CD14-positive monocyte (primary cell): ENCODE measurements around the gene CD180. TPM values are rescaled to one million over a fixed set of nuclear protein-coding genes. Genes with fewer than 3 reads are reported as not detected.

Experiments
- DNase-seq, 3 donors: peaks; one replicate each; pipeline ENCODE4 v3.0.0-alpha.2; 2011 to 2022
- H2AFZ ChIP-seq: 2 replicates; pipeline ENCODE4 v1.6.0; 2012; ENCODE audit warnings: mild to moderate bottlenecking, low read depth, low read length, inconsistent platforms; ENCODE audit not compliant: insufficient read depth, poor library complexity, severe bottlenecking
- H3K27ac ChIP-seq, 2 donors: 1 replicate in 1 of 2; 2 replicates in 1 of 2; pipeline ENCODE4 v1.5.1; 2012 to 2013; ENCODE audit warnings: low read length in 2 of 2, control low read depth in 1 of 2, inconsistent platforms in 1 of 2, low read depth in 1 of 2, mild to moderate bottlenecking in 1 of 2
- H3K27me3 ChIP-seq, 2 donors: one replicate each; pipeline versions ENCODE4 v1.6.0 to v1.6.1; 2011 to 2013; ENCODE audit warnings: low read length in 2 of 2; ENCODE audit not compliant: control insufficient read depth in 2 of 2, insufficient read depth in 2 of 2
- H3K36me3 ChIP-seq, 2 donors: replicated peaks in 1 of 2; 1 replicate in 1 of 2; 2 replicates in 1 of 2; pipeline versions ENCODE4 v1.5.1 to v1.6.1; 2012 to 2013; ENCODE audit warnings: low read length in 2 of 2, control low read depth in 1 of 2, inconsistent platforms in 1 of 2, mild to moderate bottlenecking in 1 of 2; ENCODE audit not compliant: insufficient read depth in 2 of 2, control insufficient read depth in 1 of 2
- H3K4me1 ChIP-seq, 2 donors: 1 replicate in 1 of 2; 2 replicates in 1 of 2; pipeline versions ENCODE4 v1.5.1 to v1.6.1; 2012 to 2013; ENCODE audit warnings: low read length in 2 of 2, control low read depth in 1 of 2, inconsistent platforms in 1 of 2, mild to moderate bottlenecking in 1 of 2, moderate library complexity in 1 of 2; ENCODE audit not compliant: insufficient read depth in 2 of 2, control insufficient read depth in 1 of 2
- H3K4me2 ChIP-seq: replicated peaks from 2 replicates; pipeline ENCODE3; 2012; ENCODE audit warnings: low read length, moderate library complexity, mild to moderate bottlenecking; ENCODE audit not compliant: poor library complexity, severe bottlenecking; ENCODE audit errors: extremely low read depth
- H3K4me3 ChIP-seq, 3 experiments: fragments of 200-600 bp in 1 of 3; sonication (generic) in 1 of 3; replicated peaks in 1 of 3; 1 replicate in 2 of 3; 2 replicates in 1 of 3; pipeline ENCODE4 v1.5.1; 2011 to 2013; ENCODE audit warnings: low read length in 3 of 3, mild to moderate bottlenecking in 3 of 3, control low read depth in 2 of 3, low read depth in 2 of 3, inconsistent platforms in 1 of 3, moderate library complexity in 1 of 3
- H3K79me2 ChIP-seq: 2 replicates; pipeline ENCODE4 v1.6.0; 2012; ENCODE audit warnings: mild to moderate bottlenecking, control low read depth, inconsistent platforms, low read length, moderate library complexity; ENCODE audit not compliant: insufficient read depth
- H3K9ac ChIP-seq: 2 replicates; pipeline ENCODE4 v1.6.0; 2017; ENCODE audit warnings: low read length, mild to moderate bottlenecking; ENCODE audit not compliant: insufficient read depth, poor library complexity, severe bottlenecking
- H3K9me3 ChIP-seq, 2 donors: replicated peaks in 1 of 2; 1 replicate in 1 of 2; 2 replicates in 1 of 2; pipeline versions ENCODE4 v1.5.1 to v1.6.1; 2012 to 2013; ENCODE audit warnings: low read length in 2 of 2, control low read depth in 1 of 2; ENCODE audit not compliant: control insufficient read depth in 1 of 2, insufficient read depth in 1 of 2
- H4K20me1 ChIP-seq: 2 replicates; pipeline ENCODE4 v1.6.0; 2012; ENCODE audit warnings: mild to moderate bottlenecking, low read length, control low read depth, moderate library complexity; ENCODE audit not compliant: insufficient read depth
- H3K27ac Mint-ChIP-seq, 7 donors: one replicate each; pipeline ENCODE4 v1.8.0; 2020; ENCODE audit warnings: mild to moderate bottlenecking in 7 of 7, mixed read lengths in 7 of 7, moderate library complexity in 6 of 7, inconsistent platforms in 2 of 7
- H3K27me3 Mint-ChIP-seq, 3 donors: one replicate each; pipeline ENCODE4 v1.8.0; 2021 to 2022; ENCODE audit warnings: low read depth in 3 of 3, mild to moderate bottlenecking in 3 of 3, mixed read lengths in 3 of 3, moderate library complexity in 3 of 3, inconsistent platforms in 1 of 3
- H3K36me3 Mint-ChIP-seq, 2 donors: one replicate each; pipeline ENCODE4 v1.8.0; 2020; ENCODE audit warnings: mixed read lengths in 2 of 2, inconsistent platforms in 1 of 2, mild to moderate bottlenecking in 1 of 2
- H3K4me1 Mint-ChIP-seq: one replicate; pipeline ENCODE4 v1.8.0; 2020; ENCODE audit warnings: mild to moderate bottlenecking, mixed read lengths
- H3K4me3 Mint-ChIP-seq, 2 donors: one replicate each; pipeline ENCODE4 v1.8.0; 2020; ENCODE audit warnings: mild to moderate bottlenecking in 2 of 2, mixed read lengths in 2 of 2, moderate library complexity in 1 of 2
- H3K9me3 Mint-ChIP-seq, 7 donors: one replicate each; pipeline ENCODE4 v1.8.0; 2020 to 2022; ENCODE audit warnings: mixed read lengths in 7 of 7, mild to moderate bottlenecking in 6 of 7, moderate library complexity in 6 of 7, inconsistent platforms in 2 of 7
- WGBS: methylation state at CpG from one replicate; pipeline ENCODE4 v1.1.5; 2013; ENCODE audit warnings: missing lambda C conversion rate; ENCODE audit not compliant: insufficient coverage; 5-methylcytosine and 5-hydroxymethylcytosine counted together
- intact Hi-C, 2 donors: fragments of 100-400 bp; cut with micrococcal nuclease; formaldehyde crosslinking; loops; one replicate each; pipeline versions ENCODE4 v1.15.0 to v1.15.1; 2023
- polyA plus RNA-seq, 3 donors: library from polyadenylated mRNA; depleted of rRNA in 1 of 3; unstranded in 2 of 3; stranded (reverse) in 1 of 3; fragments of 300-500 nt in 2 of 3; fragments of >200 nt in 1 of 3; fragmentation: Illumina TruSeq in 2 of 3; gene quantifications; 1 replicate in 2 of 3; 2 replicates in 1 of 3; pipeline ENCODE4 v1.2.3, GENCODE V29; 2012 to 2021
- TF ChIP-seq, protein P1 (sequence below): fragments of 200-600 bp; IDR thresholded peaks from one replicate; pipeline ENCODE4 v1.8.0; 2022; ENCODE audit warnings: antibody characterized with exemption, mild to moderate bottlenecking

CD180 gene
- polyA plus RNA-seq, 3 donors = 6.1 to 22.0 (median 11.7) TPM

DNA sequence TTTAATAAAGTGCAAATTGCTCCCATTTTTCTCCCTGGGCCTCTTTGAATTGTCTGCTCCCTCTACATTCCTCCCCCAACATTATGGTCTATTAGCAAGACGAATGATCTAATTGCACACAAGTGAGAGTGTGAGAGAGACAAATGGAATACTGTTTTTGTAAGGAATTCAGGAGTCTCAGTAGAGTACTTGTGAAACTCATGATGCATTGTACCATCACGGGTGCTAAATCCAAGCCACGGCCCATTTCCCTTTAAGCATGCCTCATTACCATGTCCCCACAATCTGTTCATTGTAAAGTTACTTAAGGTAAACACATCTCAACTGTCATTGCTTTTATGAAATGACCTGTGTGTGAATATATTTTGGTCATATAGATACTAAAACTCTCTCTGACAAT is 62.8 kb downstream of the CD180 start:
- H3K9me3 ChIP-seq = no peaks in the 10 kb centered on the region
- no peak overlapping the region for H3K4me3 Mint-ChIP-seq
- no peak for DNase-seq
- intact Hi-C loops = no loop called here
- no peak overlapping the region for H3K4me2 ChIP-seq
- peaks cover 2% of the 10 kb centered on the region for H3K4me1 Mint-ChIP-seq
- no peak overlapping the region for H3K27ac Mint-ChIP-seq
- H3K36me3 ChIP-seq = no peaks in the 10 kb centered on the region
- H4K20me1 ChIP-seq = no peaks in the 10 kb centered on the region
- no peaks in the 10 kb centered on the region for H3K27me3 ChIP-seq
- H3K36me3 Mint-ChIP-seq = no peaks in the 10 kb centered on the region
- H3K4me1 ChIP-seq = no peaks in the 10 kb centered on the region
- H2AFZ ChIP-seq = no peak overlapping the region
- H3K79me2 ChIP-seq = no peaks in the 10 kb centered on the region
- no peak overlapping the region for H3K4me3 ChIP-seq
- H3K9ac ChIP-seq = no peak overlapping the region
- H3K27me3 Mint-ChIP-seq = no peaks in the 10 kb centered on the region
- WGBS = no CpG with 5 or more reads among the region's 3 CpGs
- TF ChIP-seq, protein P1, sequence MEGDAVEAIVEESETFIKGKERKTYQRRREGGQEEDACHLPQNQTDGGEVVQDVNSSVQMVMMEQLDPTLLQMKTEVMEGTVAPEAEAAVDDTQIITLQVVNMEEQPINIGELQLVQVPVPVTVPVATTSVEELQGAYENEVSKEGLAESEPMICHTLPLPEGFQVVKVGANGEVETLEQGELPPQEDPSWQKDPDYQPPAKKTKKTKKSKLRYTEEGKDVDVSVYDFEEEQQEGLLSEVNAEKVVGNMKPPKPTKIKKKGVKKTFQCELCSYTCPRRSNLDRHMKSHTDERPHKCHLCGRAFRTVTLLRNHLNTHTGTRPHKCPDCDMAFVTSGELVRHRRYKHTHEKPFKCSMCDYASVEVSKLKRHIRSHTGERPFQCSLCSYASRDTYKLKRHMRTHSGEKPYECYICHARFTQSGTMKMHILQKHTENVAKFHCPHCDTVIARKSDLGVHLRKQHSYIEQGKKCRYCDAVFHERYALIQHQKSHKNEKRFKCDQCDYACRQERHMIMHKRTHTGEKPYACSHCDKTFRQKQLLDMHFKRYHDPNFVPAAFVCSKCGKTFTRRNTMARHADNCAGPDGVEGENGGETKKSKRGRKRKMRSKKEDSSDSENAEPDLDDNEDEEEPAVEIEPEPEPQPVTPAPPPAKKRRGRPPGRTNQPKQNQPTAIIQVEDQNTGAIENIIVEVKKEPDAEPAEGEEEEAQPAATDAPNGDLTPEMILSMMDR = no peak
- no peaks in the 10 kb centered on the region for H3K9me3 Mint-ChIP-seq
- H3K27ac ChIP-seq = no peak overlapping the region

DNA sequence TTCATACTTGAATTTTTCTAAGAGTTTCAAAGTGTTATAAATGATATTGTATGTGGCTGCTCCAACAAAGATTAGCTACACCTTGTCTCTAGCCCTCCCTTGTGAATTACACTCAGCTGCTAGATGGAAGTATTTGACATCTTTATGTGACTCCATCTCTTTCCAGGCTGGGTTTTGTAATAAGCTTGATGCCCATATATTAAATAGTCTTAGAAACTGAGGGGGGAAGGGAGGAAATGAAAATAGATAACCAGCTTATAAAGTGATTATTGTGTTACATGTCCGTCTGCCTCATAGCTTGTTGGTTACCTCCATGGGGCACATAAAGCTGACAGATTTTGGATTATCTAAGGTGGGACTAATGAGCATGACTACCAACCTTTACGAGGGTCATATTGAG is 63.4 kb downstream of the CD180 start:
- H3K4me3 ChIP-seq = no peak overlapping the region

More for the DNA sequence above, 63.4 kb downstream of the CD180 start:
- no peaks in the 10 kb centered on the region for H3K27me3 ChIP-seq
- H4K20me1 ChIP-seq = no peaks in the 10 kb centered on the region
- H3K27me3 Mint-ChIP-seq = no peaks in the 10 kb centered on the region
- H3K79me2 ChIP-seq = no peaks in the 10 kb centered on the region
- no peak overlapping the region for H3K27ac ChIP-seq
- intact Hi-C loops = no loop called here
- no peaks in the 10 kb centered on the region for H3K9me3 Mint-ChIP-seq
- H3K27ac Mint-ChIP-seq = no peak overlapping the region
- DNase-seq = no peak
- H3K4me1 Mint-ChIP-seq = peaks cover 2% of the 10 kb centered on the region
- H3K4me2 ChIP-seq = no peak overlapping the region
- TF ChIP-seq, protein P1 = no peak
- no peak overlapping the region for H3K4me3 Mint-ChIP-seq
- no peaks in the 10 kb centered on the region for H3K9me3 ChIP-seq
- H3K4me1 ChIP-seq = no peaks in the 10 kb centered on the region
- 50% methylated on average over 2 of the region's 2 CpGs for WGBS
- H3K36me3 Mint-ChIP-seq = no peaks in the 10 kb centered on the region
- H3K9ac ChIP-seq = no peak overlapping the region
- no peak overlapping the region for H2AFZ ChIP-seq
- no peaks in the 10 kb centered on the region for H3K36me3 ChIP-seq
